Uterus (tissue), 4 donors: Measurements from ENCODE around the gene UBALD2. TPM values are rescaled to one million over a fixed set of nuclear protein-coding genes. Genes with fewer than 3 reads are reported as not detected.

ENCODE experiments used
- DNase-seq, 2 donors: peaks; one replicate each; pipeline ENCODE4 v3.0.0-alpha.2; 2019 to 2020
- H3K27ac ChIP-seq, 2 donors: fragments of 200-600 bp; sonication (generic); 1 replicate in 1 of 2; 2 replicates in 1 of 2; pipeline ENCODE4 v1.5.1; 2016 to 2018
- H3K27me3 ChIP-seq, 2 donors: fragments of 200-600 bp; sonication (generic); one replicate each; pipeline ENCODE4 v1.5.1; 2018 to 2019; ENCODE audit warnings: control low read depth in 1 of 2
- H3K36me3 ChIP-seq, 2 donors: fragments of 200-600 bp; sonication (generic); one replicate each; pipeline ENCODE4 v1.5.1; 2019; ENCODE audit warnings: control low read depth in 1 of 2
- H3K4me1 ChIP-seq, 2 donors: fragments of 200-600 bp; sonication (generic); one replicate each; pipeline ENCODE4 v1.5.1; 2018 to 2019; ENCODE audit warnings: control low read depth in 1 of 2
- H3K4me3 ChIP-seq, 2 donors: fragments of 200-600 bp; sonication (generic); 1 replicate in 1 of 2; 2 replicates in 1 of 2; pipeline ENCODE4 v1.5.1; 2018 to 2019; ENCODE audit warnings: mild to moderate bottlenecking in 1 of 2
- H3K9me3 ChIP-seq, 2 donors: fragments of 200-600 bp; sonication (generic); one replicate each; pipeline ENCODE4 v1.5.1; 2019; ENCODE audit warnings: control low read depth in 1 of 2
- CTCF ChIP-seq, 4 experiments: fragments of 200-600 bp in 2 of 4; fragments of 450-650 bp in 2 of 4; sonication (generic) in 2 of 4; IDR thresholded peaks; one replicate each; pipeline ENCODE4 v1.5.1; 2016 to 2019; ENCODE audit warnings: antibody characterized with exemption in 4 of 4, mild to moderate bottlenecking in 2 of 4, moderate library complexity in 1 of 4
- POLR2A ChIP-seq, 2 donors: fragments of 450-650 bp; IDR thresholded peaks; one replicate each; pipeline ENCODE4 v1.6.1; 2016; ENCODE audit warnings: antibody characterized with exemption in 2 of 2, mild to moderate bottlenecking in 1 of 2, moderate library complexity in 1 of 2
- intact Hi-C: fragments of 100-400 bp; cut with DNase I; formaldehyde crosslinking; loops from one replicate; pipeline ENCODE4 v1.15.1; 2023; ENCODE audit warnings: low total_unique reads
- total RNA-seq, 4 donors: library from RNA; depleted of rRNA in 3 of 4; stranded (reverse); fragments of >200 nt in 3 of 4; gene quantifications; one replicate each; pipeline versions ENCODE4 v1.1.0 to v1.2.4, GENCODE V29; 2014 to 2023
- donor health status: DM: yes; HTN: yes; CAD: no.

The UBALD2 gene
- total RNA-seq, 4 donors from 2014 or later: 2.0 to 17.4 (median 9.2) TPM

- H3K4me3 ChIP-seq: peak overlapping the region; percentile 6 to 34
- TF ChIP-seq CTCF (IDR thresholded peaks at IDR 0.05): no peak
- TF ChIP-seq POLR2A (IDR thresholded peaks at IDR 0.05): no peak
- H3K27ac ChIP-seq: peak overlapping the region in 1 of 2 donors; percentile 12
- H3K9me3 ChIP-seq: no peaks in the 10 kb centered on the region
- no peak for DNase-seq
- H3K36me3 ChIP-seq: no peaks in the 10 kb centered on the region
- intact Hi-C loops: no loop called here
- peaks cover 0 to 19% of the 10 kb centered on the region in 2 donors for H3K4me1 ChIP-seq
- no peaks in the 10 kb centered on the region for H3K27me3 ChIP-seq
Measured at GRCh38 chr17:76271669-76272540, 6.8 kb downstream of the UBALD2 start.

- Histone ChIP-seq H3K4me3 (peak overlapping the region in 1 of 2 donors; percentile 34), H3K27ac (peak overlapping the region in 1 of 2 donors; percentile 12), H3K27me3 (no peaks in the 10 kb centered on the region), H3K9me3 (no peaks in the 10 kb centered on the region), H3K4me1 (peaks cover 0 to 15% of the 10 kb centered on the region in 2 donors), H3K36me3 (no peaks in the 10 kb centered on the region)
- DNase-seq: no peak
- intact Hi-C loops: no loop called here
- TF ChIP-seq CTCF (IDR thresholded peaks at IDR 0.05) (no peak), POLR2A (IDR thresholded peaks at IDR 0.05) (no peak)
Measured at GRCh38 chr17:76272541-76273444, 7.6 kb downstream of the UBALD2 start.

GRCh38 chr17:76273445-76274111 lies 8.4 kb downstream of the UBALD2 start:
- no peak overlapping the region for H3K4me3 ChIP-seq
- peaks cover 0 to 11% of the 10 kb centered on the region in 2 donors for H3K4me1 ChIP-seq
- no peaks in the 10 kb centered on the region for H3K36me3 ChIP-seq
- no peak for TF ChIP-seq POLR2A (IDR thresholded peaks at IDR 0.05)
- no peak for TF ChIP-seq CTCF (IDR thresholded peaks at IDR 0.05)
- no peak for DNase-seq
- H3K27me3 ChIP-seq: no peaks in the 10 kb centered on the region
- intact Hi-C loops: no loop called here
- no peaks in the 10 kb centered on the region for H3K9me3 ChIP-seq
- no peak overlapping the region for H3K27ac ChIP-seq

- intact Hi-C loops: no loop called here
- H3K9me3 ChIP-seq: no peaks in the 10 kb centered on the region
- no peak overlapping the region for H3K4me3 ChIP-seq
- DNase-seq: no peak
- peaks cover 0 to 5% of the 10 kb centered on the region in 2 donors for H3K4me1 ChIP-seq
- no peaks in the 10 kb centered on the region for H3K36me3 ChIP-seq
- no peak for TF ChIP-seq CTCF (IDR thresholded peaks at IDR 0.05)
- no peak for TF ChIP-seq POLR2A (IDR thresholded peaks at IDR 0.05)
- no peak overlapping the region for H3K27ac ChIP-seq
- no peaks in the 10 kb centered on the region for H3K27me3 ChIP-seq
Measured at GRCh38 chr17:76274112-76274956, 9.2 kb downstream of the UBALD2 start.
